Stimulated activated CD4-positive, alpha-beta T cell treated with anti-CD3 and anti-CD28 coated beads, Interleukin-4, amount 100 ng/mL, for 1 hour (primary cell): ENCODE measurements around the gene PHKB.

Experiments used
- DNase-seq: peaks from one replicate; pipeline ENCODE4 v3.0.0-alpha.2; 2020

Gene PHKB

GRCh38 chr16:47699106-47699505 lies 238.0 kb downstream of the PHKB start:
- no peak for DNase-seq

GRCh38 chr16:47700857-47701587 lies 239.9 kb downstream of the PHKB start:
- no peak for DNase-seq

DNA sequence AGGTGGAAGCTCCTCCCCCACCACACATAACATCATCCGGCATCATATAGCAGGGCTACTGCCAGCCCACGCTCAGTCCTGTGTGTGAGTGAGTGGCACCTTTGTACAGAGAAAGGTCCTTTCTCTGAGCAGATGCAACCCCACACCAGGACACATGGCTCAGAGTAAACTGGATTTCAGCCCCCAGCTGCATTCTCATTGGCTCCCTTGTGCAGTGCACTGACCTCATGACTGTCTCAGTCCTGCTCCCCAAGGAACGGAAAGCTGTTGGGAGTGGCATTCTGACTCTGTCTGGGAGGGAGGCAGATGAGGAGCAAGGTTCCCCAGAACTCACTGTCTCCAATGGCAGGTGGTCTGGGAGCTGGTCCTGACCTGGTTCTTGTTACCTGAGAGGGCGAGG lies 244.1 kb downstream of the PHKB start:
- DNase-seq: no peak

DNA sequence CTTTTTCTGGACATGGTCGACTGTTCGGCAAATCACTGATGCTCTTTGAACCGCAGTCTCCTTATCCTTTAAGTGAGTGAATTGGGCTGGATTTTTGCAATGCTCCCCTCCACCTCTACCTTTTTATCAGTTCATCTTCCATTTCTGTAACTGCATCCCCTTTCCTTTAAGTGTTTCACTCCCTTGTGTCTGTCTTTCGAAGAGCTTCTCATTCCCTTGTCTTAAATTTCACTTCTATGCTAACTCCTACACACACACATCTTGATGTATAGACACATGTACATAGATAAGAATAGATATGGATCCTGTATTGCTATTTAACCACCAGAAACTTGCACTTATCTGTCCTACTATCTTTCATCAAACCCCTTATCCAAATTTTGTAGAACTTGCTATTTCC lies 250.7 kb downstream of the PHKB start:
- no peak for DNase-seq

- DNase-seq: no peak
Measured at GRCh38 chr16:47712276-47713224, 251.4 kb downstream of the PHKB start.

GRCh38 chr16:47713225-47713595 lies 252.1 kb downstream of the PHKB start:
- DNase-seq: no peak

DNA sequence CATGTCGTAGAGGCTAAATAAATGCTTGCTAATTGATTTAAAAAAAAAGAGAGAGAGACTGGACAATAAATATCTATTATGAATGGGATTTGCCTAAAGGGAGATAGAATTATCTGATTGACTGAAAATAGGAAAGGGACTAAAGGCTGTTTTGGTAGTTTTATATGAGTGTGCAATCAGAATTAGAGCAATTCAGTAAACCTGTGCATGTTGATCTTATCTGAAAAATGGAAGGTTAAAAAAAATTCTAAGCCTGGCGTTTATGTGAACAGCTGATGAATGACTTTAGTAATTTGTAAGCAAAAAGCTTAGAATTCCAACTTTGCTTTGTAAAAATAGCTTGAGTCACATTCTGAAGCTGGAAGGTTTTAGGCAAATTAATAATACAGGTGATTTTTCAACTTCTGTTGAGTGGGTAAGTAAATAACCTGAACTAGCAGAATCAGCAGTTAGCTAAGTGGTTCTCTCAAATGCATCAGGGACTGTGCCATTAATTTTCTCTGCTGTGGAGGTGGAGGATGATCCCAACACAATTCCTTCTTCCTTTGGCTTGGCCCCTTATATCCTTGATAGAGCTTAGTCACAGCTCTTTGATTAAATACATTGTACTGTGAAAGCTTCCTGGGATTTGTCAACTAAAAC lies 254.4 kb downstream of the PHKB start:
- no peak for DNase-seq

GRCh38 chr16:47716571-47716970 lies 255.4 kb downstream of the PHKB start:
- no peak for DNase-seq

DNA sequence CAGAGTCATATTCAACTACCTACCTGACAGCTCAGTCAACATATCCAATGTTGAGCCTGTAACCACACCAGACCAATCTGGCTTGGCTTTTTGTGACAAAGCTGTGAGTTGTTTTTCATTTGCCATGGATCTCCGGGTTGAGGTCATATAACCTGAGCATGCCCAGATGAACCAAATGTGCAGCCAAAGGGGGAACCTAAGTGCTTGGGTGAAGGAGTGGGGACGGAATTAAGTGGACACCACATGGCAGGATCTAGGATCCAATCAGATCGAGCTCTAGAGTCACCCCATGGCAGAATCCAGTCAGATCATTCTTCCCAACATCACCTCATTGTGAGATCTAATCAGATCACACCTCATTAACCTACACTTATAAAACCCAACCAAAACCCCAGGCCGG lies 258.6 kb downstream of the PHKB start:
- no peak for DNase-seq

DNA sequence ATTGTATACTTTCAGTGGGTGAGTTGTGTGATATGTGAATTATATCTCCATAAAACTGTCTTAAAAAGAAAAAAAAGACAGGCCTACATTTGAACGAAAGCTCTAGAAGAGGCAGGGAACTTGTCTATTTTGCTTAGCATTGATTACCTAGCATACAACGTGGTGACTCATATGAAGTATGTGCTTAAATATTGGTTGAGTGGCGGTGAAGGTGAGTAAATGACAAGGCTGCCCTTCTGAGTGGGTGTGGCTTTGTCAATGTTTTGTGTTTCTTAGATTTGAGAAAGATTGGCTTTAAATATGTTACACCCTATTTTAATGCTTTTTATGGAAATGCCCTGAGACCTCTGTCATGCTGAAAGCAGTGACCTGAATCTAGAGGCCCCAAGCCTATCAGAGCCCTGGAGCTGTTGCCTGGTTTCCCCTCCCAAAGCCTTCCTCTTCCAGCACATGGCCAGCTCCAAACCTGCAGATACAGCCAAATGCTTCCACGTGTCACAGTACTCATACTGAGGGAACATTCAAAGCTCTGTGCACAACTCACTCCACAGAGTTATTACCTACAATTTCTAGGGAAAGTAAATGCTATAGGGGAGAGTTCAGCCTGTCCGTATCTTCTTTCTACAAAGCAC lies 260.0 kb downstream of the PHKB start:
- DNase-seq: no peak

GRCh38 chr16:47722046-47722445 lies 260.9 kb downstream of the PHKB start:
- DNase-seq: no peak

DNA sequence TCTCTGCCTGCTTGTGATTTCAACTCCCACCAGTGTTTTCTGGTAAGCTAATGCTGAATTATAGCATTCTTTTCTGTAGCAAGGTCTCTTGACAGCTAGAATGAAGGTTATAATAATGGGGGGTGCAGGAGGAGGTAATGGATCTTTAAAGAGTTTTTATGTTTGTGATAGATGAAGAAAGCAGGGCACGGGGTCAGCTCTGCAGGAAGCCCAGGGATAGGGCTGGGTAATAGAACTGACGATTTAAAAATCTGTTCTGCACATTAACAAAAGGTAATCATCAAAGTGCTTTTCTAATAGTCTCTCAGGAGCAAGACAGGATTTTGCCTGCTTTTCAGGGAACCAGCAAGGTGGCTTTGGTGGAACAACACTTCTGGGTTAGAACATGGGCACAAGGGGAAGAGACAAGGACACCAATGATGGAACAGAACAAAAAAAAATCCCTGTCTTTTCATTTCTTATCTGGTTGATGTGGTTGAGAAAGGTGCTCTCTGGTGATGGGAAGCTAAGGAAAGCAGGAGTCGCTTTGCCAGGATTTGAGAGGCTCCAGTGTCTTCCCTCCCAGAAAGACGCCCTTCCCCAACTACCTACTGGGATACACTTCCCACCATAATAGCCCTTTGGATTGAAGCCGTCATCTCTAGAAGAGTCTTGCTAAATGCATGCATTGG lies 263.1 kb downstream of the PHKB start:
- DNase-seq: no peak

GRCh38 chr16:47725188-47725695 lies 264.1 kb downstream of the PHKB start:
- no peak for DNase-seq

DNA sequence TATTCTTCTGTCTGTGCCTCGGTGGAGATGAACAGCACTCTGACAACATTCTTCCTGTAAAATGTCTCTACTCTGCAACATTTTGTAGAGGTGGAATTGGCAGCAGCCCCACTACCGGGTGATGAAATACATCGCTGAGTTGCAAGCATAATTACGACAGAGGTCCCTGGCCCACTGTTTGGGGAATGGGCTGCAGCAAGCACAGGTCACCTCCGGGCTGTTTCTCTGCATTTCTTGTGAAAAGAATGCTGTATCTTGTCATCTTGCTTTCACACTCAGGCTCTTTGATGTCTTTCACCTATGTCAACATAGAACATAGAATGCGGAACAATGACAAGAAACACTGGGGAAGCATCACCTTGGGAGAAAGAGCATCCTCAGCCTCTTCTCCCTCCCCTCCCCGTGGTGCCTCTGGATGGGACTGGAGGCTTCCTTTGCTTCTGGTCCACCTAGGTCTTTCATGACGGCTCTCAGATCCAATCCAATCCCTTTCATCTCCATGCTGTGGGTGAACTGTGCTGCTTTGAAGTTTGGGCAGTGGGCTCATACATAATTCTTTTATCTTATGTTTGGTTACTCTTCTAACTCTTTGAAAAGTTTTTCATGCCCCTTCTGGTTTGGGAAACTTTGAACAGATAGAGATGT lies 265.0 kb downstream of the PHKB start:
- no peak for DNase-seq

DNA sequence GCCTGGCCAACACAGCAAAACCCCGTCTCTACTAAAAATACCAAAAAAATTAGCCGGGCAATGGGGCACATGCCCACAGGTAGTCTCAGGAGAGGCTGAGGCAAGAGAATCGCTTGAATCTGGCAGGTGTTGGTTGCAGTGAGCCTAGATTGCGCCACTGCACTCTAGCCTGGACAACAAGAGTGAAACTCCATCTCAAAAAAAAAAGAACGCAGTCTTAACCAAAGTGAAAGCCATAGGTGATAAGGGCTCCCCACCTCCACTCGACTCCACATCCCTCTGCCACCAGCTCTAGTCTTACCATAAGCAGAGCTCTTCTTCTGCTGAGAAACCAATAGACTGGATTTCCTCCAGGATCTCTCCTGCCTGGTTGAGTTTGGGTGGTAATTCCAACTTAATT lies 266.0 kb downstream of the PHKB start:
- DNase-seq: no peak

DNA sequence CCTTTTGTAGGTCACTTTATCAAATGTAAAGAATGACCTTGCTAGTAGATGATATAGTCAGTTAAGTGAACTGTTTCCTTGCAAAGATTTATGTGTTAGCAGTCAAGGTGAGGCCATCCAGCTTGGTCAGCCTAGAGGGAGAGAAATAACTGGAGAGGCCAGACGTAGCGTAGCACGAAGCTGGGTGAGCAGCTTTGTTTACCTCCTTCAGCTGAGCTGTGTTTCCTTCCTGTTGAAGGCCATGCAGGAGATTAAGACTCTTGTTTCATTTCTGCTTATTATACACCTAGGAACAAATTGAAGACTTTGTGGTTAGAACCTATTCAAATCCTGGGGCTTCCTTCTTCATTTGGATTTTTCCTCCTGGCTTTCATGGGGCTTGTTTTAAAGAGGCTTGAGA lies 267.1 kb downstream of the PHKB start:
- no peak for DNase-seq

DNA sequence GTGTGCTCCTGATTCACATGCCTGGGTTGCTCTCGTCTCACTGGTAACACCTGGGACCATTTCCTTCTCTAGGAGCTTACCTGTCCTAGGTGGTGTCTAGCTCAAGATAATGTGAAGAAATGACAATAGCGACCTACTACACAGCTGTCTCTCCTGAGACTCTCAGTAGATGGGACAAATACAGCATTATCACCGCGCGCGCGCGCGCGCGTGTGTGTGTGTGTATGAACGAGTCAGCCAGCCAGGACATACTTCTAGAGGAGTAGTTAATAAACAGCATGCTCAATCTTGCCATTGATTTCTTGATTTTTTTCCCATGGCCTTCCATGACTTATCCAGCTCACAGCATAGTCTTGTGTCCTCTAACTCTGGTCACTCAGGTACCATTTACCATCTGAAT lies 268.6 kb downstream of the PHKB start:
- no peak for DNase-seq

DNA sequence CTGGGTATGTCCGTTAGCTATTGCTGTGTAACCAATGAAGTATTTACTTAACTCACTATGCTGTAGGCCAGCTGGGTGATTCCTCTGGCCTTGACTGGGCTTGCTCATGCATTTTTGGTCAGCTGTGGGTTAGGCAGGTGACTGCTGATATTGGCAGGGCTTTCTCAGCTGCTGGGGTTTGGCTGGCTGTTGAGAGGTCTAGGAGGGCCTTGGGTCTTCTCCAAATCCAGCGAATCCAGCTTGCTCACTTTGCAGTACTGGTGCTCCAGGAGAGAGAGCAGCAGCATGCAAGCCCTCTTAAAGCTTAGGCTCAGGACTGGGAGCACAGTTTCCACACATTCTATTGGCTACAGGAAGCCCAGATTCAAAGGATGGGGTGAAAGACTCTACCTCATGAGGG lies 270.1 kb downstream of the PHKB start:
- no peak for DNase-seq

DNA sequence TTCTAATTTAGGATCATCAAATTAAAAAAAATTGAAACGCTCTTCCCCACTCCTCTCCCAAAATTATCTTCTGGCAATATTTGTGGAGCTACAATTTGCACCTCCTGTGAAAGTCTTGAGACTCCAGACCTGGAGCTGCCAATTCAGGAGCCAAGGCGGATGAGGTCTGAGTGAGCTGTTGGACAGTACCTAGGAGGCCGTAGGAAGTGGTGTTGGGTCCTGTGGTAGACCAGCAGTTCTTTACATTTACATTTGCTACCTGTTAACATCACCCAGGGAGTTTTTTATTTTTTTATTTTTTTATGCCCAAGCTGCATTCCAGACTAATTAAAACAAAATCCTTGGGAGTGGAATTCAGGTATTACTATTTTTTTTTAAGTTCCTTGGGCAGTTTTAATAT lies 271.0 kb downstream of the PHKB start:
- no peak for DNase-seq

DNA sequence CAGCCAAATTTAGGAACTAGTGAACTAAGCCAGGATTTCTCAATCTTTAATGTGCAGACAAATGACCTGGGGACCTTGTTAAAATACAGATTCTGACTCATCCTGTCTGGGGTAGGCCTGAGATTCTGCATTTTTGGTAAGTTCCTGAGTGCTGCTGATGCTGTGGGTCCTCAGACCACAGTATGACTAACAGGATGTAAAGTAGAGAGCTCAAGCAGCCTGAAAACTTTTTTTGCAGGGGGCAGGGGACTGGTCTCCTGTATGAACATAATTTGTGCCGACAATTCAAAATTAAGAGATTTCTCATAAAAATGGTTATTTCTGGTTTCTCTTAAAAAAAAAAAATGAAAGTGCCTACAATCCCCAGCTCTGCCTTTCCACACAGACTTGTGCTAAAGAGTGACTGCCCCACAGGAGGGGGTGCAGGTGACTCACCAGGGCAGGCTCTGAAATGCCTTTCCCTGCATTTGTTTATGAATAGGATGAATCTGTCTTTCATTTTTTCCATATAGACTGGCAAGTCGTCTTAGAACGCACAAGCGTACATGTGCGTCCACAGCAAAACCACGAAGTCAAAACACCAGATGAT lies 271.5 kb downstream of the PHKB start:
- no peak for DNase-seq

DNA sequence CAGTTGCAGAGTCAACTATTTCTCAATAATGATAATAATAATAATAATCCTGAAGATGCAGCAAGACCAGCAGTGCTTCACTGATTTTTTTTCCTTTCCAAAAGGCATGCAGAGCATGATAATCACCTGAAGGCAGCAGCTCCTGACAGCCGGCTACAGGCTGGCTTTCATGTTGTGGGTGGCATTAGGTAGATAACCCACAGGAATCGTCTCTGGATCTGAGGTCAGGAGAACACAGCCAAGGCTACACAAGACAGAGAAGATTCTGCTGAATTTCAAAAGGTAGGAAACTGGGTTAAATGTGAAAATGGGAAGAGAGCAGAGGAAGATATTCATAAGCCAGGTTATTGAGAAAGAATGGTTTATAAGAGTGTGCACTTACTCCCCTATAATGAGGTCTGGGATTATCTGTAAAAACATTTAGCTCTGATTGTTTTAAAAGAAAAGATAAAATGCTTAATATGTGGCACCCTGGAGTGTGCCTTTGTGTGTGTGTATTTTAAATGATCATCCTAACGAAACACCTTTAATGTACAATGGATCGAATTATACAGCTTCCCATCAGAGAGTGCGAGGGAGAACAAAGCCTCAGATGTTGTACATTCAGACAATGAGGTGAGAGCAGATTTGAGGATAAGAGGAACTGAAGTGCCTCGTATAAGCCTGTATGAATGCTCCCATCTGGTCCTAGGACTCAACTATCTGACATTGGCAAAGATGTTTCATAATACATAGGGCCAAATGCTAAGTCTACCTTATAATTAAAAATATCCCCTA lies 273.1 kb downstream of the PHKB start:
- DNase-seq: no peak
